ENCODE data around the gene ZNF670.
"Not testable (repeated sequence)": the region's sequence is repeated elsewhere in the genome, so short reads cannot be mapped to it uniquely, and the experiment has no call there.

The ZNF670 gene

DNA sequence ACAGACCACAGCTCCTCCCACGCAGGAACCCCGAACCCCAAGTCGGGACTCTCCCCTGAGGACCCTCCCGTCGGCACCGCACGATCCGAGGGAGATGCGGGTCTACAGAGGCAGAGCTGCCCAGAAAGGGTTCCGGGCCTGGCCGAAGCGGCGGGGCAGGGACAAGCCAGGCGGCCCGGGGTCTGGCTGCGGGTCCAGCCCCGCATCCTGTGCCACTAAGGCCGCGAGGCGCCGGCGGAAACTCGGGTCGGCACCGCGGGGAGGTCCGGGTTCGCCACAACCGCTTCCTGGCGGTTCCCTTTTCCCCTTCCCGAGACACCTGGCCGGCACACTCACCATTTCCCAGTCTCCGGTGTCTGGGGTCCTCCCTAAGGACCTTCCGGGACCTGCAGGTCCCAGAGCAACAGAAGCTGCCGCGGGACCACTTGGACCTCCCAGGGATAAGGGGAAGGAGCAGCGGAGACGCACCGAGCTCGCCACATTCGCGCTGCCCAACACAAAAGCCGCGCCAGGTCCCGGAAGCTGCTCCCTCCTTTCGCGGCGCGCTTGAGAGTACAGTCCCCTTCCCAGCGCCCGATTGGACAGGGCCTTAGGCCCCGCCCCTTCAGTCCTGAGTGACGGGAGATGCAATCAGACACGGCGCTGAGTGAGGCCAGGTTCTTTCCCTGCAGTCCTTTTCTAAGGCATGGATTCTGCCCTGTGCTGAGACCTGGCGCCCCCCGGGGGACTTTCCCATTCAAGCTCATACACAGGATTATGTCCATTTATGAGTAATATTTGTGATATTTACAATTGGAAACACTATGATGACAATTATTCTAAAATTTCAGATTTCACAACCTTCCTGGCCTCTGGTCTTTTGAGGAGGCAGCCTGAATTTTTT, at the start of gene ZNF670:
Gene ZNF670 (minus strand): TSS at position 554 of the 883 bp plus-strand sequence. CDS start 215 bp downstream, at position 339.
- DNase-seq (ENCODE audit: low read depth), result peak; percentile 91

DNA sequence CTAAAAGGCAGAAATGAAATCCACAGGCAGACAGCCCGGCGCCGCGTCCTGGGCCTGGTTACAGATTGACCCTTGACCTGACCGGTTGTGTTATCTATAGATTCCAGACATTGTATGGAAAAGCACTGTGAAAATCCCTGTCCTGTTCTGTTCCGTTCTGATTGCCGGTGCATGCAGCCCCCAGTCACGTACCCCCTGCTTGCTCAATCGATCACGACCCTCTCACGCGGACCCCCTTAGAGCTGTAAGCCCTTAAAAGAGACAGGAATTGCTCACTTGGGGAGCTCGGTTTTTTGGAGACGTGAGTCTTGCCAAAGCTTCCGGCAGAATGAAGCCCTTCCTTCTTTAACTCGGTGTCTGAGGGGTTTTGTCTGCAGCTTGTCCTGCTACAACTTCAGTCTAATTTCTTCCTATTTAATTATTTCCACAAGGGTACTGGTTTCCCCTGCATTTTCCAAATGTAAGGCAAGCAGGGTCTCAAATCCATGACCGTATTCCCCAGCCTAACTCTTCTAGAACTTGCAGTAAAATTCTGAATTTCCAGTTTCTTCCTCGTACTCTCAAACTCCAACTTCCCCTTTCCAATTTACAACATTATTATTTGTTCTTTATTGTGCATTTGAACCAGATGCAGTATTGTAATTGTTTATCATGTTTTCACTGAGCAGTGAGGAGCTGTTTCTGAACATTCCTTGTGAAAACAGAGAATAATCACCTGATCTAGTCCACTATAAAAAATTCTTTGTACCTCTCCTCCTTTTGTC, 49.1 kb upstream of the ZNF670 start:
- not testable (repeated sequence) for DNase-seq (ENCODE audit: low read depth)

DNA sequence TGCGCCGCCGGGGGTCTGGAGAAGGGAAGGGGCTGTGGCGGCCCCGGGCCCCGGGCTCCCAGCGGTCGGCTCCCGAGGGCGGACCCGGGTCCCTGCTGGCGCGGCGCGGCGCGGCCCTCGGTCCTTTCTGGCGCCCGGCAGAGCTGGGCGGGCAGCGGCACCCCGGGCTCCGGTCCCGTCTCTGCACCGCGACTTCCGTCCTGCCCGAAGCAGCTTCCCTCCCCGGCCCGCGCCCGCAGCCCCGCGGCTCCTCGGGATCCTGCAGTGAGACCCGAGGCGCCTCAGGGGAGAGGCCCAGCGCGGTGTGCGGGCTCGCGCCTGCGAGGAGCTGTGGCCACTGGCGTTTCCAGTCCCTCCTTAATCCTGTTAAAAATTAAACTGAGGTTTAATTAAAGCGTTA, 48.0 kb upstream of the ZNF670 start:
- DNase-seq (ENCODE audit: low read depth), result not testable (repeated sequence)

DNA sequence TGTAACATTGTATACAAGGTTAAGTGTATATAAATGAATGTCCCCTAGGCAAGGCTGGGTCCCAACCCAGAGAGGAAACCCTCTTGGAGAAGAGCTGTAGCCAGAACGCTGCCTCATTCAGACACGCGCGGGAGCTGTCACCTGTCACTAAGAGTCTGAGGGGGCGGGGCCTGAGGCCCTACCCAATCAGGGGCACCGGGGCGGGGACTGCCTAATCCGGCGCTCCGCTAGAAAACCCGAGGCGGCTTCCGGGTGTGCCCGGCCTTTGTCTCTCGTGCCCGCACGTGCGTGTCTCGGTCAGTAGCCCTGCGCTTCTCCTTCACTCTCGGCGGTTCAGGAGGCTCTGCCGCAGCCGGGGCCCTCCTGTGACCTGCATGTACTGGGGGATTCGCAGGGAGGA, 47.6 kb upstream of the ZNF670 start:
- DNase-seq (ENCODE audit: low read depth), result not testable (repeated sequence)

DNA sequence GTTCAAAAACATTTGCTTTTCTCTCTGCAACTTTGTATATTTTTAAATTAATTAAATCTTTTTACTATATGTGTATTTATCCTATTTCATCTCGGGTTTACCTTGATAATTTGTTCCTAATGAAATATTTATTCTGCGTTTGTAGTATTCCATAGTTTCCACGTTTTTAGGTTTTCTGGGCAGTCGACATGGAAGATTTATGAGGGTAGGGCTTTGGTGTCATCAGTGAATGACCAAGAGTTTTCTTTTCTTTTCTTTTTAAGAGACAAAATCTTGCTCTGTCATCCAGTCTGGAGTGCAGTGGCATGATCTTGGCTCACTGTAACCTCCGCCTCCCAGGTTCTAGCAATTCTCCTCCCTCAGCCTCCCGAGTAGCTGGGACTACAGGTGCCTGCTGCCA, 42.8 kb upstream of the ZNF670 start:
- no peak for DNase-seq (ENCODE audit: low read depth)

DNA sequence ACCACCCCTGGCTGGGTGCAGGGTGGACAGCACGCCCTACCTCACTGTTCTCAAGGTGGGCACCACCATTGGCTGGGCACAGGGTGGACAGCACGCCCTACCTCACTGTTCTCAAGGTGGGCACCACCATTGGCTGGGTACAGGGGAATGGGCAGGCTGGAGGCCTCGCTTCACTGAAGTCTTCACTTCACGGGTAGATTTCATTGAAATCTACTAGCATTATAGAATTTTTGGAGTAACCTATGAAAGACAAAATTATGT, 41.7 kb upstream of the ZNF670 start:
- DNase-seq (ENCODE audit: low read depth), result not testable (repeated sequence)

DNA sequence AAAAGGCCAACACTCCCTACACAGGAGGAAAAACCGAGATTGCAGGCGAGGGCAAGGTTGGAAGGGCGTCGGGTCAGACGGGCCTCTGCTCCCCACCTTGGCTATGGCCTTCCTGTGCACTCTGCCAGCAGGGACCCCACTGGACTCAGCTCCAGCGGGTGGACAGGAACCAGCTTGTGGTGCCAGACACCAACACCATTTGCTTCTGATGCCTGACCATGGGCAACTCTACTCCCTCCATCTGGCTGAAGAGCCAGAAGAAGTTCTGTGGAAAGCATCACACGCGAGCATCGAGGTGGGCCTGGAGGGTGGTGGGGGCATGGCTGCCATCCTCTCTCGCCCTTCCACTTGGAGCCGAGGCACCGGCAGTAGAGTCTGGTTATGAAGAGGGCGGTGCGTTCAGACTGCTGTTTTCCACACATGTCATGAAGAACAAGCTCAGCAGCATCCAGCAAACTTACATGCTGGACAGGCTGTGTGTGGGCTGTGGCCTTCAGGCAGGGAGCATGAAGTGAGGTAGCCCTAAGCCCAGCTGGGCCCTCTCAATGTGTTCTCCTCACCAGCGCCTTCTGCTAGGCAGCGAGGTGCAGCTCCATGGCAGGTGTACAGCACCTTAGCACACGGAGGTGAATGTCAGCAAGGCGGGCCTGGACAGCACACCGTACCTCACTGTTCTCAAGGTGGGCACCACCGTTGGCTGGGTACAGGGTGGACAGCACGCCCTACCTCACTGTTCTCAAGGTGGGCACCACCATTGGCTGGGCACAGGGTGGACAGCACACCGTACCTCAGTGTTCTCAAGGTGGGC, 41.2 kb upstream of the ZNF670 start:
- DNase-seq (ENCODE audit: low read depth), result no peak

DNA sequence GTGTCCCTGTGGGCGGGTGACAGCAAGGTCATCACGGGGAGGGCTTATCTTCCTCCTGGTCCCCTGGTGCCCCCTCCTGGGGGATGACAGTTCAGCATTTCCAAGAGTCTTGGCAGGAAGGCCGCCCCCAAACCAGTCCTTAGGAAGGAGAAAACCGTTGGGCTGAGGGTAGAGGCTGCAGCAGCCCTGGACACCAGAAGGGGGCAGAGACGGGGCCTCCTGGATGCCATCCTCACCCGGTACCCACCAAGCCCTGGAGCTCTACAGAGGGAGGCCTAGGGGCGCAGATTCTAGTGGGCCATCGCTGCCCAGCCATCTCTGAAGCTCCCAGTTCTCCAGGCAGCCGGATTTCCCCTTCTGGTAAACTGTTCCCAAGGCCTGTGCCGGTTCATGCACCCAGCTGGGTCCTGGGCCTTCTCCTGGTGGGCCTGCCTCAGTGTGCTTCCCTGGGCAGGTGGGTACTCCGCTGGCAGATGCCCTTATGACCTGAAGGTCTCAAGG, 40.4 kb upstream of the ZNF670 start:
- DNase-seq (ENCODE audit: low read depth), result no peak

DNA sequence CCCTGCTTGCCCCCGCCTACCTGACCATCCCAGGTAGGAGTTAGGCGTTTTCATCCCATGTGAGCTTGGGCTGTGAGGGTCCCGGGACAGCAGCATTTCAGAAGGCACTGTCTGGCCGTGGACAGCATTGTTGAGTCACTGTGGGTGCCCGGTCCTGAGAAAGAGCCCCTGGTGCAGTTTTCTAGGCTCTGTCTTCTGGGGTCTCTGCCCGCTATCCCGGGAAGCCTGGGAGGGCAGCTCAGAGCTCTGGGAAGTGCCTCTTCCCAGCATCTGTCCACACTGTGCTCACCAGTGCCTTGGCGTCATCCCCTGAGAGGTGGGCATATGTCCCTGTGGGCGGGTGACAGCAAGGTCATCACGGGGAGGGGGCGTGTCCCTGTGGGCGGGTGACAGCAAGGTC, 36.9 kb upstream of the ZNF670 start:
- no peak for DNase-seq (ENCODE audit: low read depth)

DNA sequence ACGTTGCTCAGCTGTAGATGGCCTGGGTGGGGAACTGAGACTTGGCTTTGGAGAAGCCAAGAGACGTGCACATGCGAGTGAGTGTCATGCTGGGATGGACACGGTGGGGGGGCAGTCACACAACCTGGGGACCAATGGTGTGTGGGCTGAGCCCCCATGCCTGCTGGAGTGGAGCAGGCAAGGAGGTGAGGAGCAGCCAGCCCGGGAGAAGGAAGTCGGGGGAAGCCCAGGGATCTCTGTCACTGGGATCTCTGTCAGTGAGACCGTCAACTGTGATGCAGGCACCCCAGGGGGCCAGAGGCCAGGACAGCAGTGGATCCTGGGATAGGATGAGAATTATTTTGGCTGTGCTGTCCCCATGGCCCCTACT, 36.5 kb upstream of the ZNF670 start:
- no peak for DNase-seq (ENCODE audit: low read depth)

DNA sequence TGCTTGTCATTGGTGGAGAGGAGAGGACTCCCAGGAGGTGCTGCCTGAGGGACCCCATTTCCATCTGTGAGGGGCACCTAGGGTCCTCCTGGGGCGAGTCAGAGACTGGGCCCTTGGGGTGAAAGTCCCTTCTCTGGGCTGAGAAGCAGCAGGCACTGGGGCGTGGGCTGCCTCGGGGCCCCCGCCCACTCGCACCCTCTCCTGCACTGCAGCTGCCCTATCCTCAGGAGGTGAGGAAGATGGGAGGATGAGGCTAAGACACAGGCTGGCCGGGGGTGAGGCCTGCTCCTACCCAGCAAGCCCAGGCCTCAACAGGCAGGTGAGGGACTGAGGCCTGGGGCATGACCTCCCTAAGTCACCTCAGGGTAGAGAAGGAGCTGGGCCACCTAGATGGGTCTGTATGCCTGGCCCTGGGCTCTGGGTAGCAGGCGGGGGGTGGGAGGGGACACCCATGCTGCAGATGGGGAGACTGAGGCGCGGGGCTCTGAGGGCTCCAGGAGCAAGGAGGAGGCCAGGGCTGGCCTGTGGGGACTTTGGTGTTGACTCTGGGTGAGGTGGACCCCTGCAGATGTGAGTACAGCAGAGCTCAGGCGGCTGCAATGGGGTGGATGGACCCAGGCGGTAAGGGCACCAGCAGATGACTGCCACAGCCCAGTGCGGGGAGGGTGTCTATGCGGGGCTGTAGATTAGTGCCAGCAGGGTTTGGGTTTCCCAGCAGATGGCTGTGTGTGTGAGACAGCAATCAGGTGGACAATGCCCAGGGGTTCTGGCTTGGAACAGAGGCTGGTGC, 35.9 kb upstream of the ZNF670 start:
- no peak for DNase-seq (ENCODE audit: low read depth)

DNA sequence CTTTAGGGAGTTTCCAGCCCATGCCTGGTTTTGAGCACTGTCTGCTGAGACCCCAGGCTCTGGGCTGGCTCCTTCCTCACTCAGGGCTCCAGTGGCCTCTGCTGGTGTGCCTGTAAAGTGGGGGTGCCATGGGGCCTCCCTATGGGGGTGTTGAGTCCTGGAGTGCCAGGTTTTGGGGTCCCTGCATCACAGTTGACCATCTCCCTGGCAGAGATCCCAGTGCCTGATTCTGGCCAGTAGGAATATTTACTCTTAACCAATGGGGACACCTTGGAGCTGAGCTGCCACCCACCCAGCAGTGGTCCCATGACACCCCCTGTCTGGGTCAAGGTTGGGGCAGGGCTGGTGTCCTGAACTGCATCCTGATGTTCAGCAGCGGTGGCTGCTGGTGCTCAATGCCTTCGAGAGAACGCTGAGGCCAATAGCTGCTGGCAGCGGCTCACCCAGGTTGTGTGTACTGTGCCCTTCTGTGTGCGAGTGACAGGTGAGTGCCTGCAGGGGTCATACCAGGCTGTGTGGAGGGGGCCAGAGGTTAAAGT, 35.2 kb upstream of the ZNF670 start:
- no peak for DNase-seq (ENCODE audit: low read depth)

DNA sequence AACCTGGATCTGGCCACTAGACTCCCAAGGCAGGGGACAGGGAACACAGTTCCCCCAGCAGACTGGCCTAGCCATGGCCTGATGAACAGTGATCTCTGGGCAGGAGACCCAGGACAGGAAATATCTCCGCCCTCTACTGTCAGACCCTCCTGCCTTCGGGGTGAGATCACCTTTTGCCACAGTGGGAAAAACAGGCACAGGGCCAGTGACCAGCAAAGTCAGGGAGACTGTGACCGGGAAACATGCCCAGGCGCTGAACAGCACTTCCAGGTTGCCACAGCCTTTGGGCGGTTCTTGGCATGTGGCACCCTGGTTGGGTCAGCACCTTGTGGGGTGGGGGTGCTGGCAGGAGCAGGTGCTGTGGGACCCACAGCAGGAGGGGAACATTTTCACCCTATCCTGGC, 34.5 kb upstream of the ZNF670 start:
- no peak for DNase-seq (ENCODE audit: low read depth)

DNA sequence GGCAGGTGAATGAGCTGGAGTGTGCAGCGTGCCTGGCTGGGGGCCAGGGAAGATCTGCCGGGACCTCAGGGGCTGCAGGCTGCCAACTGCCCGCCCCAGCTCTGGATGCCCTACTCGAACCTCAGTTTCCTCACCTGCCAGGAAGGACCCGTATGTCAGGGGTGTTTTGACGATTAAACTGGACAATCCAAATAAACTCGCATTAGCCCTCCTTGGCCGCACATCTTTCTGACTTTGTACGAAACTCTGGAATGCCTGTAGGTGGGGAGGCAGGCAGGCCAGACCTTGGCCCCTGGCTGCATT, 33.8 kb upstream of the ZNF670 start:
- no peak for DNase-seq (ENCODE audit: low read depth)

DNA sequence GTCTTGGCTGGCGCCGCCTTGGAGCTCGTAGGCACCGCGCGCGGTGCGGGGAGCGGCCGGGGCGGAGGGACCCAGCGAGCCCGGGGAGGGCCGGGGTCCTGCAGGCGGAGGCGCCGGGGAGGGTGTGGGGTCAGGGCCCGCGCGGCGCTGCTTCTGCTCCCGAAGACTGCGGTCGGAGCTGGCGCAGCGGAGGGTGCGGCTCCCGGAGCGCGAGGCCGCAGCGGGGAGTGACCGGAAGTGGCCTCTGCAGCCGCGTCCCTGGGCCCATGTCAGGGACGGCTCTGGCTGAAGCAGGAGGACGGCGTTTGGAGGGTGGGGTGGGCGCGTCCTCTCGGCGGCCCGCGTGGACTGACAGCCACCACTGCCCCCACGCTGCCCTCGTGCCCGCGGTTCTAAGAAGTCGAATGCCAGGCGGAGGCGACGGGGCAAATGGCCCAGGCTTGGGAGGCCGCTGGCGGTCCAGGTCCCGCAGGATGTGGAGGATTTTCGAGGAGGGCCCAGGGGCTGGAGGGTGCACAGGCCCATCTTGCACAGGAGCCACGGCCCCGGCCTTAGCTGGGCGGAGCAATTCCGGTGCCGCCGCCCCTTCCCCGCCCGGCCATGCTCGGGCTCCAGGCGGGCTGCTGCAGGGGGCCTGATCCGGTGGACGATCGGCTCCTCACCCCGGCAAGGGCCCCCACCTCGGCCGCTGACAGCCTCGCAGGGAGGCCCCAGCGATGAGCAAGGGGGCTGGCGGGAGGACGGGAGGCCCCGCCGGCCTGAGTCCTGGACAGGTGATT, 33.3 kb upstream of the ZNF670 start:
- DNase-seq (ENCODE audit: low read depth), result no peak

DNA sequence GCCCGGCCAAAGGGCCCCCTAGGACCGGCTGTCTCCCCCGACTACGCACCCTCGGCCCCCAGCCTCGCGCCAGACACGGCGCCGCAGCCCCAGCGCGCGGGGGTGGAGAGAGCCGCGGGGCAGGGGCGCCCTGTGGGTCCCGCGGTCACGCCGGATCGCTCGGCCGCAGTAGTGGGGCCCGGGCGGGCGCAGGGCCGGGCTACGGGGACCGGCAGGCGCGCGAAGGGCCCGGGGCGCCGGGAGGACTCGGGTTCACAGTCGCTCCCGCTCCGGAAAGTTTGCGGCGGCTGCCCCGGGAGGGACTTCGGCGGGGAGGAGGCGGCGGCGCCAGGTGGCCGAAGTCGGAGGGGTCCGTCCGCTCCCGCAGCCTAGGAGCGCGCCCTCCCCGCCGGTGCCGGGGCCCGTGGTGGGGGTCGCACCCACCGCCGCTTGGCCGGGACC, 32.7 kb upstream of the ZNF670 start:
- no peak for DNase-seq (ENCODE audit: low read depth)

DNA sequence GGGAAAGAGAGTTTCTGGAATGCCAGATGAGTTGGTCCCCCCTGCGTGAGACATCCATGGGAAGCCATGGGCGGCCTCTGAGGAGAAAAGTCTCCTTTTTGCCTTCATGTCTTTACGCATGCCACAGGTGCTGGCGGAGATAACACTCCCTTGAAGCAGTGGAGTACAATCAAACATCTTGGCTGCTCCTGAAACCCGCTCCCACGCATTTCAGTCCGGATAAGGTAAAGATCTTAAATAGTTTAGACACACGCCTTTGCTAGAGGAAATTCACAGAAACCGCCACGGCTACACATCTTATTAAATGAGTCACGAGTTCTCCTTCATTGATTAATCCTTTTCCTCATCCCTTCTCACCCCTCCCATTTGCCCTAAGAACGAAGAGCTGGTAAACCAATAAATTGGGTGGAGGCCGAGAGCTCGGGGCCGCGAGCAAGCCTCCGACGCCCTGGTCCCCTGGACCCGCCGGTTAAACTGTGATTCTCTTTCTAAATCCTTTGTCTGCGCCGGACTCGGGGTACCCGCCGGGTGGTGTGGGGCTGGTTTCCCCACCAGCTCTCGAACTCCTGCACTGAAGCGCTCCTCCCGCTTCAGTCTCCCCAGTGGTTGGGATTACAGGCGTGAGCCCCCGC, 32.1 kb upstream of the ZNF670 start:
- no peak for DNase-seq (ENCODE audit: low read depth)

DNA sequence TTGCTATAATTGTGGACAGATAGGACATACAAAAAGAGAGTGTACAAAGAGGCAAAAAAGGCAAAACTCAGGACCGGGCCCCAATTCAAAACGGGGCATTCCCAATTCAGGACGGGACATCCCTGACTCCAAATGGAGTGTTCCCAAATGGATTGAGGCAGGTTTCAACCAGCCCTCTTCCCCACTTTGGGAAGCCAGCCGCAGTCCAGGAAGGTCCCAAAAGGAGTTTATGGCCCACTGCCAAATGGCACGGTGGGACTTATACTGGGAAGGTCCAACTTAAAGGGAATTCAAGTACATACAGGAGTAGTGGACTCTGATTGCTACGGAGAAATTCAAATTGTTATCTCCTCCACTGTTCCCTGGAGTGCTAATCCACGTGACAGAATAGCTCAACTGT, 29.1 kb upstream of the ZNF670 start:
- no peak for DNase-seq (ENCODE audit: low read depth)

DNA sequence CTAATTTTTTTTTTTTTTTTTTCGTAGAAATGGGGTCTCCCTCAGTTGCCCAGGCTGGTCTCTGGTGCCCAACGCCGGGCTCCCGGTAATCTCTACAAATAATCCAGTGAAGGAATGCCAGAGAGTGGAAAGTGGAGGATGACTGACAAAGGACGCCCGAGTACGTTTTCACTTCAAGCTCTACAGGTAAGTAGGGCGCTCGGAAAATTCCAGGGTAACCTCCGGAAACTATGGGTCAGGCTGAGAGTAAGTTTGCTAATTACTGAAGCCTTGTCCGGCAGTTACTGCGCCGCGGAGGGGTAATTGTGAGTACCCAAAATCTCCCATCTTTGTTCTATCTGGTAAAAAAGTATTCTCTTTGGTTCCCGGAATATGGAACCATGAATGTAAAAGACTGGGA, 27.4 kb upstream of the ZNF670 start:
- DNase-seq (ENCODE audit: low read depth), result no peak

DNA sequence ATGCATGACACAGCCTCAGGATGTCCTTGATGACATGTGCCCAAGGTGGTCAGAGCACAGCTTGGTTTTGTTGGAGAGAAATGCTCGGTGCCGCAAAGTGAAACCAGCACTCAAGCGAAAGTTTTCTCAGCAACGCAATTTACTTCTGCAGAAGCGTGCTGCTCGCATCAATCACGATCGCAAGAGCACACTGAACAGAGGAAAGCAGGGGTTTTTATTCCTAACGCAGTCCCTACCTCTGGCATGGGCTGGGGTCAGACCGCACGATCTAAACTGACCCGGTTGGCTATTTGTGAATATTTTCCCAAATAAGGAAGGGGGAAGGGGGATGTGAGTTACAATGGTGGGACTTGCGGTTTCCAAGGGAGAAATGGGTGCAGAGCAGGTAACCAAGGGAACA, 26.4 kb upstream of the ZNF670 start:
- no peak for DNase-seq (ENCODE audit: low read depth)

Measured in stromal cell of bone marrow (primary cell).